ENCODE measurements around the gene AGAP2. TPM values are rescaled to one million over a fixed set of nuclear protein-coding genes. Genes with fewer than 3 reads are reported as not detected.

Gene AGAP2
- total RNA-seq, 1 donor from 2014 or later, result 33.4 TPM

Other genes starting within 250 kb of the AGAP2 start
- 17.8 and 18.1 TPM in 2 replicates for gene DDIT3, start 218.2 kb downstream of the AGAP2 start, total RNA-seq
- 63.3 and 66.8 TPM in 2 replicates for gene MBD6, start 215.9 kb downstream of the AGAP2 start, total RNA-seq
- gene DCTN2, start 191.6 kb downstream of the AGAP2 start, total RNA-seq, result 78.6 and 83.5 TPM in 2 replicates
- gene KIF5A, start 188.7 kb downstream of the AGAP2 start, total RNA-seq, result 2.4 TPM in 2 replicates
- 22.8 and 25.7 TPM in 2 replicates for gene PIP4K2C, start 147.6 kb downstream of the AGAP2 start, total RNA-seq
- 16.8 and 18.5 TPM in 2 replicates for gene DTX3, start 133.9 kb downstream of the AGAP2 start, total RNA-seq
- 0.60 and 1.5 TPM in 2 replicates for gene ARHGEF25, start 127.3 kb downstream of the AGAP2 start, total RNA-seq
- 4.4 and 4.6 TPM in 2 replicates for gene B4GALNT1, start 105.5 kb downstream of the AGAP2 start, total RNA-seq
- gene OS9, start 44.6 kb downstream of the AGAP2 start, total RNA-seq, result 99.6 and 100.0 TPM in 2 replicates
- 24.0 and 24.5 TPM in 2 replicates for gene TSPAN31, start 6.3 kb upstream of the AGAP2 start, total RNA-seq
- 218 and 227 TPM in 2 replicates for gene CDK4, start 13.6 kb upstream of the AGAP2 start, total RNA-seq
- gene MARCHF9, start 16.4 kb upstream of the AGAP2 start, total RNA-seq, result 21.2 and 21.8 TPM in 2 replicates
- gene CYP27B1, start 28.3 kb upstream of the AGAP2 start, total RNA-seq, result 9.0 and 9.9 TPM in 2 replicates
- gene METTL1, start 33.4 kb upstream of the AGAP2 start, total RNA-seq, result 89.7 and 90.0 TPM in 2 replicates
- gene EEF1AKMT3, start 33.9 kb upstream of the AGAP2 start, total RNA-seq, result 4.5 and 5.4 TPM in 2 replicates
- gene TSFM, start 44.0 kb upstream of the AGAP2 start, total RNA-seq, result 63.5 and 68.6 TPM in 2 replicates
- gene AVIL, start 80.0 kb upstream of the AGAP2 start, total RNA-seq, result 2.0 and 3.1 TPM in 2 replicates
- 96.5 and 99.6 TPM in 2 replicates for gene CTDSP2, start 108.0 kb upstream of the AGAP2 start, total RNA-seq
- 7.3 and 8.7 TPM in 2 replicates for gene ATP23, start 202.8 kb upstream of the AGAP2 start, total RNA-seq

Data from activated T-helper 1 cell treated with anti-CD3 and anti-CD28 coated beads, Interleukin-12 subunit alpha, Interleukin-12 subunit beta, Interleukin-2, Interleukin-4 antibody, amounts not matched to agents 30 ng/mL and 10 ng/mL and 1 ng/mL, durations not matched to agents 14 hours and 24 hours and 36 hours (primary cell).